BLaER1 treated with 17β-estradiol and CSF1 and Interleukin-3, amounts not matched to agents 10 nM and 100 nM (cell line): ENCODE measurements around the gene ZCCHC24.

Source experiments
- H3K27ac ChIP-seq, 11 experiments: shearing (Covaris generic); formaldehyde crosslinking; 2 replicates each; pipeline ENCODE4 v1.8.1; 2022
- H3K27me3 ChIP-seq, 11 experiments: shearing (Covaris generic); formaldehyde crosslinking; 2 replicates each; pipeline ENCODE4 v1.8.1; 2022
- H3K36me3 ChIP-seq, 11 experiments: shearing (Covaris generic); formaldehyde crosslinking; 2 replicates each; pipeline ENCODE4 v1.8.1; 2022
- H3K4me1 ChIP-seq, 10 experiments: shearing (Covaris generic); formaldehyde crosslinking; 2 replicates each; pipeline ENCODE4 v1.8.1; 2022
- H3K4me2 ChIP-seq, 11 experiments: shearing (Covaris generic); formaldehyde crosslinking; 2 replicates each; pipeline ENCODE4 v1.8.1; 2022
- H3K4me3 ChIP-seq, 10 experiments: shearing (Covaris generic); formaldehyde crosslinking; 2 replicates each; pipeline ENCODE4 v1.8.1; 2022
- H3K9ac ChIP-seq, 11 experiments: shearing (Covaris generic); formaldehyde crosslinking; 2 replicates each; pipeline ENCODE4 v1.8.1; 2022
- H3K9me3 ChIP-seq, 11 experiments: shearing (Covaris generic); formaldehyde crosslinking; replicated peaks in 1 of 11; 2 replicates each; pipeline ENCODE4 v1.8.1; 2022
- H4K20me1 ChIP-seq, 11 experiments: shearing (Covaris generic); formaldehyde crosslinking; 2 replicates each; pipeline ENCODE4 v1.8.1; 2022
- Cebpa-rat ChIP-seq, 11 experiments: shearing (Covaris generic); IDR thresholded peaks; 2 replicates each; pipeline ENCODE4 v1.8.1; 2022

The ZCCHC24 gene

GRCh38 chr10:79468015-79468560 is 22.7 kb upstream of the ZCCHC24 start:
- no peak for TF ChIP-seq Cebpa-rat (IDR thresholded peaks at IDR 0.05)

GRCh38 chr10:79465341-79465740 is 19.9 kb upstream of the ZCCHC24 start:
- Histone ChIP-seq H3K9ac (no peak overlapping the region), H3K36me3 (no peaks in the 10 kb centered on the region), H3K4me1 (peaks cover 35 to 62% (median 49%) of the 10 kb centered on the region in 10 experiments), H3K4me3 (no peak overlapping the region), H3K4me2 (peak overlapping the region in 8 of 11 experiments; percentile 25 to 88 (median 77); a peak in 12 of 22 replicates), H3K9me3 (no peaks in the 10 kb centered on the region), H3K27ac (no peak overlapping the region), H3K27me3 (no peaks in the 10 kb centered on the region), H4K20me1 (no peaks in the 10 kb centered on the region)
- TF ChIP-seq Cebpa-rat (IDR thresholded peaks at IDR 0.05) = no peak

More at GRCh38 chr10:79468015-79468560, 22.7 kb upstream of the ZCCHC24 start:
- H3K27ac ChIP-seq = peak overlapping the region in 10 of 11 experiments; percentile 0 to 73 (median 46); a peak in 16 of 22 replicates
- H3K27me3 ChIP-seq = no peaks in the 10 kb centered on the region
- peaks cover 44 to 81% (median 61%) of the 10 kb centered on the region in 10 experiments for H3K4me1 ChIP-seq
- H3K9ac ChIP-seq = peak overlapping the region in 3 of 11 experiments; percentile 6 to 70 (median 20); a peak in 4 of 22 replicates
- H3K4me2 ChIP-seq = peak overlapping the region; percentile 0 to 92 (median 47); a peak in 16 of 22 replicates
- H3K9me3 ChIP-seq = no peaks in the 10 kb centered on the region
- no peak overlapping the region for H3K4me3 ChIP-seq
- H3K36me3 ChIP-seq = no peaks in the 10 kb centered on the region
- no peaks in the 10 kb centered on the region for H4K20me1 ChIP-seq

GRCh38 chr10:79463578-79464496 is 18.4 kb upstream of the ZCCHC24 start:
- peak overlapping the region in 4 of 11 experiments; percentile 16 to 37 (median 18); a peak in 4 of 22 replicates for H3K9ac ChIP-seq
- peak overlapping the region in 1 of 11 experiments; percentile 14; a peak in 1 of 22 replicates for H3K27ac ChIP-seq
- no peaks in the 10 kb centered on the region for H4K20me1 ChIP-seq
- H3K9me3 ChIP-seq = no peaks in the 10 kb centered on the region
- no peak for TF ChIP-seq Cebpa-rat (IDR thresholded peaks at IDR 0.05)
- no peaks in the 10 kb centered on the region for H3K36me3 ChIP-seq
- 0 out of 20 replicates have a peak overlapping the region, but pooled peaks of 1 of the 10 experiments have one; percentile 5 for H3K4me3 ChIP-seq
- peak overlapping the region; percentile 41 to 88 (median 79) for H3K4me2 ChIP-seq
- H3K4me1 ChIP-seq = peaks cover 34 to 49% (median 44%) of the 10 kb centered on the region in 10 experiments
- no peaks in the 10 kb centered on the region for H3K27me3 ChIP-seq

- H3K27ac ChIP-seq = no peak overlapping the region
- H4K20me1 ChIP-seq = no peaks in the 10 kb centered on the region
- no peak overlapping the region for H3K9ac ChIP-seq
- H3K27me3 ChIP-seq = no peaks in the 10 kb centered on the region
- no peak overlapping the region for H3K4me2 ChIP-seq
- H3K36me3 ChIP-seq = no peaks in the 10 kb centered on the region
- H3K4me3 ChIP-seq = no peak overlapping the region
- H3K9me3 ChIP-seq = 0 out of 22 replicates have a peak, but pooled peaks cover 0 to 5% (median 0%) of the 10 kb centered on the region in 11 experiments
- TF ChIP-seq Cebpa-rat (IDR thresholded peaks at IDR 0.05) = no peak
- H3K4me1 ChIP-seq = peaks cover 18 to 30% (median 26%) of the 10 kb centered on the region in 10 experiments
Observed at GRCh38 chr10:79460687-79461086, 15.3 kb upstream of the ZCCHC24 start.

DNA sequence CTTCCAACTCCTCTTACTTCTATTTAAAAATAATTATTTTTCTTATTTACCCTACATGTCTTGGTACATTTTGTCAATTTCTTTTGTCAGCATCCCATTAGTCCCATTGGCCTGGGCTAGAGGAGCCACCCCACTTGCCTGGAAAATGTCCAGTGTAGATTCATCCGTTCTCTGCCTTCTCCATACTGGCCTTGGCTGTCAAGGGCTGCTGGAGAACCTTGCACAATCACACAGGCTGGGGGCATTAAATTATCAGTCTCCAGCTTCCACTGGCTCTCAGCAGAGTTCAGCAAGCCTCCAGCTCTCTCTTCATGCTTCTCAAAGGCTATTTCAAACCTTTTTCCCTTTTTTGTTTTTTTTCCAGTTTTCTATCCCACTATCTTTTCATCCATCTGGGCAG is 13.8 kb upstream of the ZCCHC24 start:
- Histone ChIP-seq H3K9ac (no peak overlapping the region), H4K20me1 (no peaks in the 10 kb centered on the region), H3K36me3 (no peaks in the 10 kb centered on the region), H3K9me3 (0 out of 22 replicates have a peak, but pooled peaks cover 0 to 5% (median 0%) of the 10 kb centered on the region in 11 experiments), H3K4me3 (no peak overlapping the region), H3K27me3 (no peaks in the 10 kb centered on the region), H3K4me2 (no peak overlapping the region), H3K27ac (no peak overlapping the region), H3K4me1 (peaks cover 6 to 27% (median 17%) of the 10 kb centered on the region in 10 experiments)
- TF ChIP-seq Cebpa-rat (IDR thresholded peaks at IDR 0.05) = no peak

- Histone ChIP-seq H3K4me1 (peaks cover 0 to 19% (median 10%) of the 10 kb centered on the region in 10 experiments; a peak in 12 of 20 replicates), H4K20me1 (no peaks in the 10 kb centered on the region), H3K36me3 (no peaks in the 10 kb centered on the region), H3K27me3 (no peaks in the 10 kb centered on the region), H3K9ac (no peak overlapping the region), H3K9me3 (0 out of 22 replicates have a peak, but pooled peaks cover 0 to 5% (median 0%) of the 10 kb centered on the region in 11 experiments), H3K4me2 (no peak overlapping the region), H3K4me3 (no peak overlapping the region), H3K27ac (no peak overlapping the region)
- TF ChIP-seq Cebpa-rat (IDR thresholded peaks at IDR 0.05) = no peak
Observed at GRCh38 chr10:79458483-79458882, 13.1 kb upstream of the ZCCHC24 start.

DNA sequence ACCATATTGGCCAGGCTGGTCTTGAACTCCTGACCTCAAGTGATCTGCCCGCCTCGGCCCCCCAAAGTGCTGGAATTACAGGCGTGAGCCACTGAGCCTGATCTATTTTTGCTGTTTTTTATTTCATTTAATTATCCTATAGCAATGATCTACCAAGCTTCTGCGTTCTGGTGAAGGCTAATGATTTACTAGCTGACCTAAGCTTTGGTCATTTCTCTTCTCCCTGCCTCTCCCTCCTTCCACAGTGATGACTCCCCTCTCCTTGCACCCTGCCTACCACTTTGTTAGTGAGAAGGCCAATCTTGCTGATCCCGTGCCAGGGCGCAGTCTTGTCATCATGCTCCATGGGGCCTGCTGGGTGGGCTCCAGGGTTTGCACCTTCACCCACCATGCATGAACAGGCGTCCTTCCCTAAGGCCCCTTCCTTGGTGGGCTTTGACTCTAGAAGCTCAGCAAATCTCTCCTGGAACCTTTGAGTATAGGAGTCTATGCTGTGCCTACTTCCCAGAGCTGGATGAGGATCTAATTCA is 11.9 kb upstream of the ZCCHC24 start:
- Histone ChIP-seq H3K9ac (no peak overlapping the region), H3K4me1 (peaks cover 0 to 18% (median 10%) of the 10 kb centered on the region in 10 experiments; a peak in 11 of 20 replicates), H3K9me3 (0 out of 22 replicates have a peak, but pooled peaks cover 0 to 5% (median 0%) of the 10 kb centered on the region in 11 experiments), H3K27ac (no peak overlapping the region), H3K27me3 (no peaks in the 10 kb centered on the region), H4K20me1 (no peaks in the 10 kb centered on the region), H3K4me2 (no peak overlapping the region), H3K36me3 (no peaks in the 10 kb centered on the region), H3K4me3 (no peak overlapping the region)
- TF ChIP-seq Cebpa-rat (IDR thresholded peaks at IDR 0.05) = no peak

- no peaks in the 10 kb centered on the region for H4K20me1 ChIP-seq
- H3K9me3 ChIP-seq = 0 out of 22 replicates have a peak, but pooled peaks cover 0 to 5% (median 0%) of the 10 kb centered on the region in 11 experiments
- no peak for TF ChIP-seq Cebpa-rat (IDR thresholded peaks at IDR 0.05)
- peaks cover 0 to 19% (median 10%) of the 10 kb centered on the region in 10 experiments; a peak in 11 of 20 replicates for H3K4me1 ChIP-seq
- H3K4me3 ChIP-seq = no peak overlapping the region
- H3K4me2 ChIP-seq = peak overlapping the region in 1 of 11 experiments; percentile 11; a peak in 2 of 22 replicates
- H3K9ac ChIP-seq = no peak overlapping the region
- H3K27ac ChIP-seq = no peak overlapping the region
- no peaks in the 10 kb centered on the region for H3K36me3 ChIP-seq
- no peaks in the 10 kb centered on the region for H3K27me3 ChIP-seq
Observed at GRCh38 chr10:79454259-79454658, 8.8 kb upstream of the ZCCHC24 start.
